GM20000 (cell line): Measurements from ENCODE around the gene SATB2.

ENCODE experiments used
- DNase-seq: peaks from one replicate; pipeline ENCODE4 v3.0.0; 2012; ENCODE audit warnings: low spot score
- CTCF ChIP-seq: IDR thresholded peaks from 2 replicates; pipeline ENCODE4 v1.5.1; 2012; ENCODE audit warnings: mild to moderate bottlenecking, control low read depth; ENCODE audit errors: extremely low read depth, missing control alignments

The SATB2 gene

DNA sequence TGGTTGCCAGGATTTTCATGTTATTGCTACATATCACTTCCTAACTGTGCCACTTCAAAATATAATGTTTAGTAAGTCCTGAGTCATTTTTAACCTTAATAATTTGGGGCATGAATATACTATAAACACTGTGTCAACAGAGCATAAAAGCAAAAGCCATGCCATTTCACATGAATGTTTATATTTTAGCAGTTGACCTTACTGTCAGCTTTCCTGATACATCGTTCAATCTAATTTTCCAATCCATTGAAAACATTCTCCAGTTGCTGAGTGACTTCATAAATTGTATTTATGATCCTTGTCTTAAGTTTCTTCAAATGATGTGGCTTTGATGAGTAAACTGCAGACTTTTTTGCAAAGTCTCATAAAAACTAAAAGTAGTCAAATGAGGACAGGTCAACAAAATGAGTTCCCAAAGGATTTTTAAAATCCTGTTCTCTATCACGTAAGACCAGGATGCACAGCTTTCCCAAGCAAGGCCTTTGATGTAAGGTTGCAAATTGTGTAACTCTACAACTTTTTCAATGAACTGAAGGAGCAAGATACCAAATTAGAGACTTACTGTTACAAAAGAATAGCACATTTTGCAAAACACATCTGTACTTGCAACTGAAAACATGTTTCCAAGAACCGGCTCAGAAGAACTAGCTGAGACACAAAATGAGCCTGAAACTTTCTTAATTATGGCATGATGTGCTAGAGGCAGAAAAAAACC is 117.7 kb downstream of the SATB2 start:
- no peak for DNase-seq
- no peak for TF ChIP-seq CTCF

- no peak for TF ChIP-seq CTCF
- no peak for DNase-seq
Observed at GRCh38 chr2:199336546-199336945, 121.2 kb downstream of the SATB2 start.

GRCh38 chr2:199335502-199335901 is 122.2 kb downstream of the SATB2 start:
- no peak for DNase-seq
- TF ChIP-seq CTCF: no peak

DNA sequence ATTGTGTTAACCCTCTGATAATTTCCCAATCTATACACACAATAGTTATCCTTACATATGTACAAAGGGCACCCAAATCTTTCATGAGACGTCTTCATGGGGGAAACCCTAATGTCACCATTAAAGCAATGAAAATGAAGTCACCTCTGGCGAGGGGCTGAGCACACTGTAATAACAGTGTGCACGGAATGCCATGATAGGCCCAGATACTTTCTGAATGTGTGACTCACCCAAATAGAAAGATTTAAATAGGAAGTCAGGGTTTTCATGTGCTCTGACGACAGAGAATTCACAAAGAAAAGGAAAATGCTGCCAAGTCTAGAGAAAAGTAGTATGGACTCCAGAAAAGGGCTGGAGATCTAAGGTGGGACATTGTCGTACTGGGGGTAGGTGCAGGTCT is 128.3 kb downstream of the SATB2 start:
- DNase-seq: no peak
- no peak for TF ChIP-seq CTCF

GRCh38 chr2:199329031-199329430 is 128.7 kb downstream of the SATB2 start:
- TF ChIP-seq CTCF: no peak

DNA sequence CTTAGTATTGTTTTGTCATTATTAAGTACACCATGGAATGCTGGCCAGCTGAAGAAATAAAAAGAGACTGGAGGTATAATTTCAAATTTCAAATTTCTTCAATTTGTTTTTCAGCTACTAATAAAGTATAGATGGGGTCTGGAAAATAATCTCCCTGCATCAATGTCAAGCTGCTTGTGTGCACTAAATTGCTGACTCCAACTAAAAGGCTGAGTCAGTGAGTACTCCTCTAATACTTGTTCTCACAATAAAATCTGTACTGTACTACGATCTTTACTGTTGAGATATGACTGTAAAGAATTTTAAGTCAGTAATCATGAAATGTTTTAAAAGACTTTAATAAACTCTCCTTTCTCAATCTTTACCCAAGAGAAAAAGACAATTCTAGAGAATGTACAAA is 131.9 kb downstream of the SATB2 start:
- TF ChIP-seq CTCF: no peak

More at GRCh38 chr2:199329031-199329430, 128.7 kb downstream of the SATB2 start:
- DNase-seq: no peak

GRCh38 chr2:199322151-199322550 is 135.6 kb downstream of the SATB2 start:
- no peak for DNase-seq
- no peak for TF ChIP-seq CTCF

More for the DNA sequence above, 131.9 kb downstream of the SATB2 start:
- DNase-seq: no peak
